Activated naive CD4-positive, alpha-beta T cell treated with anti-CD3 and anti-CD28 coated beads, Interleukin-2, amount 10 ng/mL, durations not matched to agents 5 hours and 36 hours (primary cell): ENCODE data around the gene ADAMTS16. TPM values are rescaled to one million over a fixed set of nuclear protein-coding genes. Genes with fewer than 3 reads are reported as not detected.

ENCODE experiments used
- total RNA-seq, 2 experiments: library from RNA; stranded (reverse); gene quantifications; one replicate each; pipeline ENCODE4 v1.2.3, GENCODE V29; 2021

Gene ADAMTS16
- total RNA-seq: not detected

GRCh38 chr5:5139777-5140478 lies at the start of gene ADAMTS16:
Gene ADAMTS16, plus strand, starts transcription at chr5:5140330. Its CDS starts 138 bp downstream, at chr5:5140468.

